ENCODE measurements around the gene CHST6. TPM values are rescaled to one million over a fixed set of nuclear protein-coding genes. Genes with fewer than 3 reads are reported as not detected.
"Not testable (repeated sequence)": the region's sequence is repeated elsewhere in the genome, so short reads cannot be mapped to it uniquely, and the experiment has no call there.

The CHST6 gene
- 0.98 and 1.4 TPM in 2 replicates for total RNA-seq (2014; rRNA removed; shearing (Covaris generic))

- peak; percentile 49 for DNase-seq (ENCODE audit: low read depth)
Measured at GRCh38 chr16:75495076-75495674, at the start of gene CHST6. TSS of gene CHST6 (minus strand) at chr16:75495441. CDS start at chr16:75479828, 15,613 bp downstream.

- not testable (repeated sequence) for DNase-seq (ENCODE audit: low read depth)
Measured at GRCh38 chr16:75542462-75542861, 47.2 kb upstream of the CHST6 start.

- DNase-seq (ENCODE audit: low read depth) = no peak
Measured at GRCh38 chr16:75541236-75541635, 46.0 kb upstream of the CHST6 start.

- not testable (repeated sequence) for DNase-seq (ENCODE audit: low read depth)
Measured at GRCh38 chr16:75538882-75539565, 43.8 kb upstream of the CHST6 start.

GRCh38 chr16:75537776-75538175, 42.5 kb upstream of the CHST6 start:
- no peak for DNase-seq (ENCODE audit: low read depth)

GRCh38 chr16:75535901-75536300, 40.7 kb upstream of the CHST6 start, which contains the start of gene CHST5:
TSS of gene CHST5 (minus strand) at chr16:75536108. CDS start at chr16:75530384, 5,724 bp downstream.
- DNase-seq (ENCODE audit: low read depth) = no peak

GRCh38 chr16:75535211-75535843, 40.1 kb upstream of the CHST6 start:
- DNase-seq (ENCODE audit: low read depth) = no peak

GRCh38 chr16:75534560-75535205, 39.4 kb upstream of the CHST6 start:
- DNase-seq (ENCODE audit: low read depth) = no peak

GRCh38 chr16:75532791-75533190, 37.5 kb upstream of the CHST6 start:
- no peak for DNase-seq (ENCODE audit: low read depth)

GRCh38 chr16:75532142-75532765, 37.0 kb upstream of the CHST6 start:
- DNase-seq (ENCODE audit: low read depth) = no peak

GRCh38 chr16:75529959-75530358, 34.7 kb upstream of the CHST6 start:
- no peak for DNase-seq (ENCODE audit: low read depth)

- no peak for DNase-seq (ENCODE audit: low read depth)
Measured at GRCh38 chr16:75529056-75529905, 34.0 kb upstream of the CHST6 start.

GRCh38 chr16:75527825-75528299, 32.6 kb upstream of the CHST6 start:
- no peak for DNase-seq (ENCODE audit: low read depth)

- no peak for DNase-seq (ENCODE audit: low read depth)
Measured at GRCh38 chr16:75526032-75526790, 31.0 kb upstream of the CHST6 start.

GRCh38 chr16:75519175-75519574, 23.9 kb upstream of the CHST6 start:
- DNase-seq (ENCODE audit: low read depth) = no peak

GRCh38 chr16:75516189-75516966, 21.1 kb upstream of the CHST6 start:
- peak; percentile 22 for DNase-seq (ENCODE audit: low read depth)

- no peak for DNase-seq (ENCODE audit: low read depth)
Measured at GRCh38 chr16:75514296-75514695, 19.1 kb upstream of the CHST6 start.

- peak; percentile 82 for DNase-seq (ENCODE audit: low read depth)
Measured at GRCh38 chr16:75506574-75506973, 11.3 kb upstream of the CHST6 start.

- no peak for DNase-seq (ENCODE audit: low read depth)
Measured at GRCh38 chr16:75506107-75506506, 10.9 kb upstream of the CHST6 start.

Data from M059J (cell line).